Stimulated activated naive CD8-positive, alpha-beta T cell treated with anti-CD3 and anti-CD28 coated beads, Interleukin-15, Interleukin-2, amounts not matched to agents 100 U/mL and 50 U/mL, for 24 hours (primary cell): ENCODE data around the gene GGA3.
A peak's percentile ranks its signal among the peaks of the same experiment; 100 is the strongest.
"Not testable (repeated sequence)": the region's sequence is repeated elsewhere in the genome, so short reads cannot be mapped to it uniquely, and the experiment has no call there.

ENCODE experiments used
- ATAC-seq: fragments of 150-1000 bp; cut with Tn5 transposase; one replicate; pipeline ENCODE4 v1.10.0; 2021
- DNase-seq: peaks from one replicate; pipeline ENCODE4 v3.0.0; 2021

GGA3 gene

GRCh38 chr17:75218131-75218530, 43.3 kb downstream of the GGA3 start:
- DNase-seq, result no peak
- ATAC-seq, result no peak

GRCh38 chr17:75209061-75209460, 52.3 kb downstream of the GGA3 start:
- no peak for DNase-seq
- ATAC-seq, result no peak

- DNase-seq (no peak), ATAC-seq (no peak)
These were observed 53.2 kb downstream of the GGA3 start for GRCh38 chr17:75208161-75208560.

GRCh38 chr17:75207760-75208159, 53.6 kb downstream of the GGA3 start:
- no peak for ATAC-seq

GRCh38 chr17:75207050-75207407, 54.4 kb downstream of the GGA3 start:
- ATAC-seq, result not testable (repeated sequence)

More at GRCh38 chr17:75207760-75208159, 53.6 kb downstream of the GGA3 start:
- no peak for DNase-seq

GRCh38 chr17:75205793-75206163, 55.6 kb downstream of the GGA3 start:
- DNase-seq (no peak), ATAC-seq (no peak)

More at GRCh38 chr17:75207050-75207407, 54.4 kb downstream of the GGA3 start:
- not testable (repeated sequence) for DNase-seq

- DNase-seq, result peak; percentile 97
- peak; percentile 90 for ATAC-seq
These were observed 56.2 kb downstream of the GGA3 start, which contains the start of gene NUP85 for GRCh38 chr17:75205037-75205792. Gene NUP85 (plus strand): TSS chr17:75205679. CDS start chr17:75205762, 83 bp downstream.

- no peak for DNase-seq
- no peak for ATAC-seq
These were observed 61.4 kb downstream of the GGA3 start for GRCh38 chr17:75199886-75200618.

GRCh38 chr17:75194879-75195278, 66.5 kb downstream of the GGA3 start:
- DNase-seq (no peak), ATAC-seq (no peak)

- ATAC-seq (no peak), DNase-seq (no peak)
These were observed 69.8 kb downstream of the GGA3 start for GRCh38 chr17:75191584-75191983.

GRCh38 chr17:75188614-75189013, 72.8 kb downstream of the GGA3 start:
- DNase-seq (no peak), ATAC-seq (no peak)
